Right lobe of liver (tissue), 6 donors: ENCODE measurements around the gene TTC39C. TPM values are rescaled to one million over a fixed set of nuclear protein-coding genes. Genes with fewer than 3 reads are reported as not detected.

Experiments
- ATAC-seq, 4 donors: fragments of 200-7000 bp; cut with Tn5 transposase; one replicate each; pipeline ENCODE4 v1.9.1; 2020; ENCODE audit warnings: mild to moderate bottlenecking in 4 of 4, moderate library complexity in 4 of 4
- DNase-seq, 3 donors: peaks; one replicate each; pipeline ENCODE4 v3.0.0-alpha.2; 2020
- H3K27ac ChIP-seq, 3 donors: fragments of 200-600 bp; one replicate each; pipeline ENCODE4 v1.8.0; 2022
- H3K27me3 ChIP-seq, 2 donors: fragments of 200-600 bp; one replicate each; pipeline ENCODE4 v1.8.0; 2022
- H3K36me3 ChIP-seq, 4 donors: fragments of 200-600 bp; sonication (generic) in 1 of 4; one replicate each; pipeline versions ENCODE4 v1.5.1 to v1.8.0; 2017 to 2022; ENCODE audit warnings: control low read depth in 1 of 4
- H3K4me1 ChIP-seq, 4 donors: fragments of 200-600 bp; sonication (generic) in 1 of 4; one replicate each; pipeline versions ENCODE4 v1.5.1 to v1.8.0; 2017 to 2022; ENCODE audit warnings: control low read depth in 1 of 4
- H3K4me3 ChIP-seq, 3 donors: fragments of 200-600 bp; one replicate each; pipeline ENCODE4 v1.8.0; 2022
- H3K9me3 ChIP-seq, 4 donors: fragments of 200-600 bp; sonication (generic) in 1 of 4; one replicate each; pipeline versions ENCODE4 v1.5.1 to v1.8.0; 2017 to 2022; ENCODE audit warnings: control low read depth in 1 of 4
- CTCF ChIP-seq, 4 donors: fragments of 200-600 bp in 3 of 4; fragments of 450-650 bp in 1 of 4; IDR thresholded peaks; one replicate each; pipeline versions ENCODE4 v1.5.1 to v1.8.0; 2016 to 2022; ENCODE audit warnings: antibody characterized with exemption in 4 of 4, mild to moderate bottlenecking in 2 of 4
- POLR2A ChIP-seq: fragments of 450-650 bp; IDR thresholded peaks from one replicate; pipeline ENCODE4 v1.6.1; 2017; ENCODE audit warnings: antibody characterized with exemption, mild to moderate bottlenecking
- WGBS: methylation state at CpG from one replicate; pipeline ENCODE4 v1.1.6; 2018; ENCODE audit warnings: low coverage, low lambda C conversion rate; ENCODE audit not compliant: insufficient coverage; ENCODE audit errors: missing lambda C conversion rate; 5-methylcytosine and 5-hydroxymethylcytosine counted together
- intact Hi-C, 2 donors: fragments of 100-400 bp; cut with DNase I; formaldehyde crosslinking; loops; one replicate each; pipeline versions ENCODE4 v1.11.2 to v1.14.1; 2022
- total RNA-seq, 6 experiments: library from RNA; depleted of rRNA in 2 of 6; stranded (reverse); fragments of >200 nt in 2 of 6; fragmentation: NEBNext Ultra II Directional in 3 of 6; extraction: Animal tissue kit (Norgen Biotek cat#: 25700) in 3 of 6; gene quantifications; one replicate each; pipeline versions ENCODE4 v1.1.0 to v1.2.4, GENCODE V29; 2016 to 2023
- donor health status: DM: no; HTN: yes; CAD: no.
- donor health status: DM: no; HTN: no; CAD: no.
- donor health status: DM: no; HTN: no; CAD: no.
- donor health status: DM: no; HTN: yes; CAD: no.
- donor health status: DM: no; HTN: yes; CAD: no.

Gene TTC39C
- total RNA-seq, 6 experiments from 2014 or later, result 61.9 to 167 (median 84.4) TPM

GRCh38 chr18:24118750-24119577 lies 104.4 kb downstream of the TTC39C start:
- peak overlapping the region in 2 of 3 donors; percentile 11 to 97 for H3K27ac ChIP-seq
- intact Hi-C loops, result loop anchor here (10.0 kb wide), 2 partner anchors 54 to 64 kb away; no protein-coding TSS in a partner anchor
- DNase-seq, result peak in 2 of 3 donors; percentile 56 to 69
- no peaks in the 10 kb centered on the region for H3K27me3 ChIP-seq
- H3K4me3 ChIP-seq, result no peak overlapping the region
- peak; percentile 92 to 98 (median 94) for TF ChIP-seq CTCF (IDR thresholded peaks at IDR 0.05)
- TF ChIP-seq POLR2A, result no peak
- H3K4me1 ChIP-seq, result peaks cover 0 to 33% (median 9%) of the 10 kb centered on the region in 4 donors
- peaks cover 0 to 35% (median 15%) of the 10 kb centered on the region in 4 donors for H3K36me3 ChIP-seq
- H3K9me3 ChIP-seq, result no peaks in the 10 kb centered on the region
- WGBS, result 58% methylated on average over 8 of the region's 8 CpGs
- ATAC-seq, result peak; percentile 55 to 64 (median 57)

- 91% methylated on average over 4 of the region's 4 CpGs for WGBS
- Histone ChIP-seq H3K27me3 (no peaks in the 10 kb centered on the region), H3K4me1 (peaks cover 0 to 29% (median 8%) of the 10 kb centered on the region in 4 donors), H3K27ac (peak overlapping the region in 1 of 3 donors; percentile 50), H3K4me3 (no peak overlapping the region), H3K9me3 (no peaks in the 10 kb centered on the region), H3K36me3 (peaks cover 0 to 52% (median 21%) of the 10 kb centered on the region in 4 donors)
- DNase-seq (no peak), ATAC-seq (no peak)
- intact Hi-C loops, result loop anchor here in 1 of 2 donors (10.0 kb wide), 1 partner anchor 196 kb away; no protein-coding TSS in a partner anchor
- TF ChIP-seq CTCF (IDR thresholded peaks at IDR 0.05) (no peak), POLR2A (no peak)
Measured at GRCh38 chr18:24120676-24121075, 106.1 kb downstream of the TTC39C start.

- peaks cover 0 to 23% (median 3%) of the 10 kb centered on the region in 4 donors for H3K4me1 ChIP-seq
- H3K27ac ChIP-seq, result peak overlapping the region in 1 of 3 donors; percentile 50
- intact Hi-C loops, result loop anchor here in 1 of 2 donors (10.0 kb wide), 1 partner anchor 197 kb away; no protein-coding TSS in a partner anchor
- H3K36me3 ChIP-seq, result peaks cover 0 to 61% (median 22%) of the 10 kb centered on the region in 4 donors
- H3K9me3 ChIP-seq, result no peaks in the 10 kb centered on the region
- no peak for TF ChIP-seq POLR2A
- no peak for TF ChIP-seq CTCF (IDR thresholded peaks at IDR 0.05)
- no peak overlapping the region for H3K4me3 ChIP-seq
- 71% methylated on average over 2 of the region's 2 CpGs for WGBS
- ATAC-seq (peak; percentile 51 to 76 (median 64)), DNase-seq (no peak)
- H3K27me3 ChIP-seq, result no peaks in the 10 kb centered on the region
Measured at GRCh38 chr18:24121625-24122024, 107.1 kb downstream of the TTC39C start.

GRCh38 chr18:24126155-24126961 lies 111.8 kb downstream of the TTC39C start:
- TF ChIP-seq POLR2A (no peak), CTCF (IDR thresholded peaks at IDR 0.05) (no peak)
- DNase-seq (no peak), ATAC-seq (no peak)
- intact Hi-C loops, result loop anchor here in 1 of 2 donors (10.0 kb wide), 1 partner anchor 202 kb away; no protein-coding TSS in a partner anchor
- Histone ChIP-seq H3K27ac (no peak overlapping the region), H3K27me3 (no peaks in the 10 kb centered on the region), H3K4me1 (peaks cover 0 to 2% (median under 1%) of the 10 kb centered on the region in 4 donors), H3K4me3 (no peak overlapping the region), H3K9me3 (no peaks in the 10 kb centered on the region), H3K36me3 (peaks cover 0 to 85% (median 31%) of the 10 kb centered on the region in 4 donors)
- 39% methylated on average over 3 of the region's 3 CpGs for WGBS
